AG10803 (cell line): ENCODE measurements around the gene PPIC.
A peak's percentile ranks its signal among the peaks of the same experiment; 100 is the strongest.

Experiments
- DNase-seq: peaks from one replicate; pipeline ENCODE4 v3.0.0; 2010; ENCODE audit warnings: low read depth
- H3K4me3 ChIP-seq: 2 replicates; pipeline ENCODE4 v1.5.1; 2011; ENCODE audit warnings: mild to moderate bottlenecking, low read length, control low read depth
- TF ChIP-seq, protein P1 (sequence below): conservative IDR thresholded peaks from 2 replicates; pipeline ENCODE4 v1.5.1; 2011; ENCODE audit warnings: mild to moderate bottlenecking, low read length, control low read depth, inconsistent platforms

PPIC gene

DNA sequence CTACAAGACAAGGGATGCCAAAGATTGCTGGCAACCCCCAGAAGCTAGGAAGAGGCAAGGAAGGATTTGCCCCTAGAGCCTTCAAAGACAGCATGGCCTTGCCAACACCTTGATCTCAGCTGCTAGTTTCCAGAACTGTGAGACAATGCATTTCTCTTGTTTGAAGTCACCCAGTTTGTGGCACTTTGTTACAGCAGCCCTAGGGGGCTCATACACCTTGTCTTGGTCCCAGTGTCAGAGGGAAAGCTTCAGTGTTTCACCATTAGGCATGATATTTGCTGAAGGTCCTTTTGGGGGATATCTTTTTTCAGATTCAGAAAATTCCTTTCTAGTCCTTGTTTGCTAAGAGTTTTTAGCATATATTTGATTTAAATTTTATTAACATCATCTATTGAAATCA lies 3.1 kb upstream of the PPIC start:
- no peak overlapping the region for H3K4me3 ChIP-seq
- no peak for DNase-seq
- TF ChIP-seq, protein P1, sequence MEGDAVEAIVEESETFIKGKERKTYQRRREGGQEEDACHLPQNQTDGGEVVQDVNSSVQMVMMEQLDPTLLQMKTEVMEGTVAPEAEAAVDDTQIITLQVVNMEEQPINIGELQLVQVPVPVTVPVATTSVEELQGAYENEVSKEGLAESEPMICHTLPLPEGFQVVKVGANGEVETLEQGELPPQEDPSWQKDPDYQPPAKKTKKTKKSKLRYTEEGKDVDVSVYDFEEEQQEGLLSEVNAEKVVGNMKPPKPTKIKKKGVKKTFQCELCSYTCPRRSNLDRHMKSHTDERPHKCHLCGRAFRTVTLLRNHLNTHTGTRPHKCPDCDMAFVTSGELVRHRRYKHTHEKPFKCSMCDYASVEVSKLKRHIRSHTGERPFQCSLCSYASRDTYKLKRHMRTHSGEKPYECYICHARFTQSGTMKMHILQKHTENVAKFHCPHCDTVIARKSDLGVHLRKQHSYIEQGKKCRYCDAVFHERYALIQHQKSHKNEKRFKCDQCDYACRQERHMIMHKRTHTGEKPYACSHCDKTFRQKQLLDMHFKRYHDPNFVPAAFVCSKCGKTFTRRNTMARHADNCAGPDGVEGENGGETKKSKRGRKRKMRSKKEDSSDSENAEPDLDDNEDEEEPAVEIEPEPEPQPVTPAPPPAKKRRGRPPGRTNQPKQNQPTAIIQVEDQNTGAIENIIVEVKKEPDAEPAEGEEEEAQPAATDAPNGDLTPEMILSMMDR = no peak

DNA sequence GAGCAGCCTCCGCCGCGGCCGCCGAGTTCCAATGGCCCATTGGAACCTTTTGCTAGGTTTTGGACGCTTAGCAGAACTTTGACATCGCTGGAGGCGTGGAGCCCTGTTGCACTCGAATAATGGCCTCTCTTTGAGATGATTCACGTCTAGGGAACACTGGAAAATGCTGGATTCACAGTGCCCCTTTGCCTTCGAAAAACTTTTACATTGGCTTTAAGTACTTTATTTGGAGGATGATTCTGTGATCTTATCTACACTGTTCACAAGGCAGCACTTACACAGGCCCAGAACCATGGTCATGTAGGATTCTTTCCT lies 536 bp upstream of the PPIC start:
- TF ChIP-seq, protein P1 = no peak
- no peak for DNase-seq
- H3K4me3 ChIP-seq = peak overlapping the region; percentile 77

DNA sequence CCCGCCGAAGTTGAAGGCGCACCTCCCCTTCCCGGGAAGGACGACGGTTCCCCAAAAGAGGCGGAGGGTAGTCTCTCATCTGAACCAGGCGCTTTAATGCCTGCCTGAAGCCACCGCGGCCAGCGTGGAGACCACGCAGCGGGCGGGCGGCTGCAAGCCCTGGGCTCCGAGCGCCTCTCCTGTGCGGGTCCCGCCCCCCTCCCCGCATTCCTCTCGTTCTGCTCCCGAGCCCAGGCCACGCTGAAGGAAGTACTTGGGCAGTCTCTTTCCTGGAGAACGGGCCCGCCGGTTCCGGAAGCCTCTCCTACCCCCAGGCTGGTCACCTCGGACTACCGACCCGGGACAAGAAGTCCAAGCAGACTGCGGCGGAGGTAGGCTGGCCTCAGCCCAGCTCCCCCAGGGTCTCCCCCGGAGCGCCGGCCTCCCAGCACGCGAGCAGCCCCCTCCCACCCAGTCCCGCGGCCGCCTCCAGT lies 571 bp downstream of the PPIC start:
- peak overlapping the region; percentile 77 for H3K4me3 ChIP-seq
- DNase-seq = peak; percentile 44
- TF ChIP-seq, protein P1 = no peak

DNA sequence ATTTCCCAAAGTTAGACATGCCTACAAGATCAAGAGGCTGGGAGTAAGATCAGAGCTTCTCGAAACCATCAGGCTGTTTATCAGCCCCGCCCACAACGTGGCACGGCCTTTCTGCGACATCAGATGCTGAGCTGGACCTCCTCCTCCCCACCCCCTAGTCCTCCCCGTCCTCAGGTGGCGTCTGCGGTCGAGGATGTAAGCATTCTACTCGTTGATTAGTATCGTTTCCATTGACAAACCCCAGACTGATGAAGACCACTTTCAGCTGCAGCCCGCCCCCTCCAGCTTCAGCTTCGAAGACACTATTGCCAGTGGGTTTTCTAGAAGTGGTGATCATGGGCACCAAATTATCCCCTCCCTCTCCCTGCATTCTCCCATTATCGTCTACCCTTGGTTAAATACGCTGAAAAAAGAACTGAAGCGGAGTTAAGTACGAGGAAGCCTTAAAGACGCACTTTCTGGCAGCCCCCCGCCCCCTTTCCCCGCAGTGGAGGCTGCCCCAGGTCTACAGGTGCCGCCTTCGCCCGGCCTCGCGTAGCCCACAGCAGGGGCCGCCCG lies 1.1 kb downstream of the PPIC start:
- peak; percentile 22 for DNase-seq
- peak overlapping the region; percentile 77 for H3K4me3 ChIP-seq
- TF ChIP-seq, protein P1 = no peak

DNA sequence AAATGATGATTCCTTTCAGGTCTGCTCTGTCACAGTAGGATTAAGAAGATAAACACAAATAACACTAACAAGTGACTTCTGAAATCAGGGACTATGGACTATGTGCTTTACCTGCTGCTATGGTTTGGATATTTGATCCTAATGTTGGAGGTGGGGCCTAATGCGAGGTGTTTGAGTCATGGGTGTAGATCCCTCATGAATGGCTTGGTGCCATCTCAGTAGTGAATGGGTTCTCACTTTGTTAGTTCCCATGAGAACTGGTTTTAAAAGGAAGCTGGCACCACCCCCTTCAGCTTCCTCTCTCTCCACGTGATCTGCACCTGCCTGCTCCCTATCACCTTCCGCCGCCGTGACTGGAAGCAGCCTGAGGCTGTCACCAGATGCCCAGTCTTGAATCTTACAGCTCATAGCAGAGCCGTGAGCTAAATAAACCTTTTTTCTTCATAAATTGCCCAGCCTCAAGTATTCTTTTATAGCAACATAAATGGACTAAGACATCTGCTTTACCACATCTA lies 3.3 kb downstream of the PPIC start:
- TF ChIP-seq, protein P1 = no peak
- no peak for DNase-seq
- H3K4me3 ChIP-seq = no peak overlapping the region

DNA sequence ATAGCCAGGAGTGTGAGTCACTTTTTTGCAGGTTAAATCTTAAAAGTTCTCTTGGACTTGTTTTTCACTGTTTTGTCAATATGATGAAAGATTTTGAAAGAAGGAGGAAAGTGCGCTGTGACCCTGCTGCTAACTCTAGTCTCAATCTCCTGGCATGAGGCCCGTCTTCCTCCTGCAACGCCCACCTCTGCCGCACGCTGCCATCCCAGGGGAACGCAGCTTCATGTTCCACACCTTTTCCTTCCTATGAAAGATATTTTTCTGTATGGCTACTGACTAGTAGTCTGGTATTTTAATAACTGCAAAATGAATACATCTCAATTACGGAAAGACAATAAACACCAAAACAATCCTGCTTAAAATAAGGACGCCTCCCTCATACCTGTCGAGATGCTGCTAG lies 8.3 kb downstream of the PPIC start:
- TF ChIP-seq, protein P1 = no peak
- no peak overlapping the region for H3K4me3 ChIP-seq
- no peak for DNase-seq

DNA sequence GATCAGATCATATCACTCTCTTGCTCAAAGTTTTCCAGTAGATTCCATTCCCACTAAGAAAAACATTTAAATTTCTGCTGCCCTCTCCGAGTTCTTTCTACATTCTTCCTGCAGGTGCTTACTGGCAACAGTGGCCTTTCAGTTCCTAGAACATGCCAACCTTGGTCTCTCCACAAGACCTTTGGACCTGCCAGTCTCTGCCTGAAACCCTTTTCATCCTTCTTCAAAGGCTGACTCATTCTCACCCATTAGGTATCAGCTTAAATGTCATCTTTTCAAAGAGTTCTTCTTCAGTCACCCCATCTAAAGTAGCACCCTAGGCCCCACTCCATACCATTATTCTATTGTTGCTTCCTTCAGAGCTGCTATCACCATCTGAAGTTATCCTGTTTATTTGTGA lies 21.8 kb downstream of the PPIC start:
- TF ChIP-seq, protein P1 = no peak
- no peak for DNase-seq
- H3K4me3 ChIP-seq = no peak overlapping the region
